ENCODE results near the gene WWP2. TPM values are rescaled to one million over a fixed set of nuclear protein-coding genes. Genes with fewer than 3 reads are reported as not detected.
"Not testable (repeated sequence)": the region's sequence is repeated elsewhere in the genome, so short reads cannot be mapped to it uniquely, and the experiment has no call there.

Gene WWP2
- total RNA-seq, 1 donor from 2014 or later: 76.6 TPM

- intact Hi-C loops (cut with micrococcal nuclease): no loop called here
These were observed 16.9 kb upstream of the WWP2 start for GRCh38 chr16:69745232-69745612.

DNA sequence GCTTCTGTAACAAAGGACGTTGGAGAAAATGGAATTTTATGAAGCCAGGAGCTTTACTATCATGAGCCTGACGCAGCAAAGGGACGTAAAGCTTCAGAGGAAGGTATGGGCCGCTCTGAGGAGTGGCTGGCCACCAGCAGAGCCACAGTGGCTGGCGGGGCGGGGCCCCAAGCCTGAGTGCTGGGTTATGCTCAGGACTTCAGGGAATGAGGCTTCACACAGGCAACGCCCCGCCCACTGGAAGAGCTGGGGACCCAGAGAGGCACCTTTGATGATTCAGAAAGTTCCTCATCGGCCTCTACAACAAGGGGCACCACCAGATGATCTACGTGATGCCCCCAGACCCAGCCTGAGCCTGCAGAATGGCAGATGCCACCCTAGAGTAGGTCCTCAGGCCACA is 16.2 kb upstream of the WWP2 start:
- intact Hi-C loops (cut with micrococcal nuclease): no loop called here

DNA sequence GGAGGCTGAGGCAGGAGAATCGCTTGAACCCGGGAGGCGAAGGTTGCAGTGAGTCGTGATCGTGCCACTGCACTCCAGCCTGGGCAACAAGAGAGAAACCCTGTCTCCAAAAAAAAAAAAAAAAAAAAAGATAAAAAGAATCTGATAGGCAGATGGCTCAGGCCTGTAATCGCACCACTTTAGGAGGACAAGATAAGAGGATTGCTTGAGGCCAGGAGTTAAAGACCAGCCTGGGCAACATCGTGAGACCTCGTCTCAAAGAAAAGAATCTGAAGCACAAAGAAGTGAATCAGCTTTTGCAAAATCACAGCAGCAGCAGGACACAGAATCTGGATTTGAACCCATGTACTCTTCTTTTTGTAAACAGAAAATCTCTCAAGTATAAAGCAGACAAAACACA is 15.0 kb upstream of the WWP2 start:
- intact Hi-C loops (cut with micrococcal nuclease): no loop called here

DNA sequence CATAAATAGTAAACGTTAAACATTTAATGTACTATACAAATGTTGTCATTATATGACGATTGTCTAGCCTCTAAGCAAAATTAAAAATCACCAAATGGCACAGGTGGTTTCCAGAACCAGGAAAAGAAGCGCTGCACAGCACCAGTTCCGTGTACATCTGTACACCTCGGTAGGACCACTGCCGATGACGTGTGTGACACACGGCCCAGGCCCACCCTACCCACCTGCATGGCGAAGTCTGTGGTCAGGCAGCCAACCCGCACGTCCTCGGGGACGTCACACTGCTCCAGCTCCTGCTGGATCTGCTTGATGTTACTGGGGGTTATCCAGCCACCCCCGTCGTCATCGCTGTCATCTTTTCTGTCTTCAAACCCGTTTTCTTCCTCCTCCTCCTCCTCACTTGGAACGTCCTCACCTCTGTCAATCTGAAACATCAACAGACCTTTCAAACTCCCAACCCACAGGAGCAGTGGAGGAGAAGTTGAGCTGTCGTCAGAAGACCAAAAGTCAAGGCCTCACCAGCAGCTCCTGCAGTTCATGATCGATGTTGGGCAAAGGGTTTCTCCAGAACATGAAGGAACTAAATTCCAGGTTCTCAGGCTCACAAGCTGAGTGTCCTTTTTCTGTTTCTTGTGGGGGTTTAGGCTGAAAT is 13.3 kb upstream of the WWP2 start:
- intact Hi-C loops (cut with micrococcal nuclease): no loop called here

DNA sequence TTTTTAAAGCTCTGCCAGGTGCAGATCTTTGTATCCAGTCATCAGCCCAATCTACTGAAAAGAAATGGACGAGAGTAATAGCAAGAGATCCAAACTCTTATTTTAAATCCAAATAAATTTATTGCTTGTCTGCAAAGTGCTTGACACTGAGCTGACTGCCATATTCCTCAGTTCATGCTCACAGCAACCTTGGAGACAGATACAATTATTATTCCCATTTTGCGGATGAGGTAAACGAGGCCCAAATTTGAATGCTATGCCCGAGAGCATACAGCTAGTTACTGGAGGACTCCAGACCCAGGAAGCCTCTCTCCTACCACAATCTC is 8.0 kb upstream of the WWP2 start:
- intact Hi-C loops (cut with micrococcal nuclease): loop anchor here (1.0 to 2.0 kb wide), 10 partner anchors 8 to 443 kb away; partner anchors contain the start of genes COG8, CYB5B, NFAT5 and NIP7

GRCh38 chr16:69754469-69755310 is 7.4 kb upstream of the WWP2 start, which contains the start of gene NOB1:
NOB1 (minus strand) TSS chr16:69754926; CDS start chr16:69754910, 16 bp downstream.
- intact Hi-C loops (cut with micrococcal nuclease): loop anchor here (1.0 to 2.0 kb wide), 10 partner anchors 8 to 443 kb away; partner anchors contain the start of genes COG8, CYB5B, NFAT5 and NIP7

DNA sequence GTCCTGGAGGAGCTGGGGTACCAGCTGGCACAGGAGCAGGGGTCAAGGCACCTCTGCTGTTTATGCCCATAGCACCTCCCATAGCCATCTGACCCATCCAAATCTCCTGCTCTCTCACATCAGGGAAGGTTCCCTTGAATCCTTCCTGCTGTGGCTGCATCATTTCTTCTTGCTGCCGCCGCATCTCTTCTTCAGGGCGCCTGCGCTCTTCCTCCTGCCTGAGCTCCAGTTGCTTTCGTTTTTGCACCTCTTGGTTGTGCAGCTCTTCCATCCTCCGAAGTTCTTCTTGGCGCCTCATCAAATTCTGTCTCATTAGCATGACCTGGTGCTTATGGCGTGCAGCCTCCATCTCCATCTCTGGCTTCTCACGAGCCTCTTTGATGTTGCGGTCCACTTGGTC is 5.4 kb upstream of the WWP2 start:
- intact Hi-C loops (cut with micrococcal nuclease): no loop called here

DNA sequence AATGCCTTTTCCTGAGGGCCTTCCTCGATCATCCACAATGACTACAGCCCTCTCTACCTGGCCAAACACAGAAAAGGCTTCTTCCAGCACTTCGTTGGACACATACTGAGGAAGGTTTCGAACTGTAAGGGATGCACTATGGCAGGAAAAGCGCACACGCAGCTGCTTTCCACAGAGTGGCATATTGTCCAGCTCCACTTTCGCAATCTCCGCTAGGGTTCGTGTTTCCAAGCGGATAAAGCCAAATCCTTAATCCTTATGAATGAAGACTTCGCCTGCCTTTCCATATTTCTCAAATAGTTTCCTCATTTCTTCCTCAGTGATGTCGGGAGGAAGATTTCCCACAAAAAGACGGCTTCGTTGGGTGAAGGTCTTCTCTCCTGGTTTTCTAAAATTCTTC is 4.8 kb upstream of the WWP2 start:
- intact Hi-C loops (cut with micrococcal nuclease): not testable (repeated sequence)

- intact Hi-C loops (cut with micrococcal nuclease): loop anchor here (1.0 to 5.0 kb wide), 7 partner anchors 9 to 760 kb away; partner anchors contain the start of genes CHTF8, COG4, COG8 and NIP7
These were observed 874 bp downstream of the WWP2 start for GRCh38 chr16:69762814-69763598.

DNA sequence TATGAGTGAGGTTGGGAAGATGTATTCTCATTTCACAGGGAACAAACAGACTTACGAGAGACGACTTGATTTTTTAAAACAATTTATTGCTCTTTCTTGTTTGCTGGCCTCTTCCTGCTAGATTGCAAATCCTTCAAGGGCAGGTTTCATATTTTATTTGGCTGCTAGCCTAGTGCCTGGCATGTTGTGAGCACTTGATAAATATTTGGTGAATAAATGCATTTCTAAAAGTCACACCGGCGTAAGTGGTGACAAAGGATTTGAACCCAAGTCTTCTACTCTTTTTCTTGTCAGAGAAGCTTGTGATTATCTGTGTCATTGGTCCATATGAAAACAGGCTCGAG is 1.4 kb downstream of the WWP2 start:
- intact Hi-C loops (cut with micrococcal nuclease): loop anchor here (1.0 to 5.0 kb wide), 4 partner anchors 425 to 760 kb away; partner anchors contain the start of genes CHTF8, COG4, COG8 and NIP7

- intact Hi-C loops (cut with micrococcal nuclease): no loop called here
These were observed 5.5 kb downstream of the WWP2 start for GRCh38 chr16:69767459-69768229.

DNA sequence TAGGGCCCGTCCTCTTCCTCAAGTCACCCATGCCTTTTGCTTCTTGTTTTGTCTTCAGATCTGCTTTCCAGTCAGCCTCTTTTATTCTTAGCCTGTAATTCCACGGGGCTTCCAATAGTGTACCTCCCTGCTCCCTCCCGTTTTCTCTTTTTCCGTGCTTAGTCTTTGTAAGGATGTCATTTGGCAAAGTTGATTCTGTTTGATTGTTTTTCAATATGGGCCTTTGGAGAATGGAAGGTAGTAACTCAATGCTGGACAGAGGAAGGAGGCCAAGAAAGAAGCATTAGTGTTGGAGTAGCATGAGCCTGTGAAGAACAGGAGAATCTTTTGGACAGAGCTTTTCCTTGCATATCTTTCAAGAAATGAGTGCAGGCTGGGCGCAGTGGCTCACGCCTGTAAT is 6.5 kb downstream of the WWP2 start:
- intact Hi-C loops (cut with micrococcal nuclease): no loop called here

DNA sequence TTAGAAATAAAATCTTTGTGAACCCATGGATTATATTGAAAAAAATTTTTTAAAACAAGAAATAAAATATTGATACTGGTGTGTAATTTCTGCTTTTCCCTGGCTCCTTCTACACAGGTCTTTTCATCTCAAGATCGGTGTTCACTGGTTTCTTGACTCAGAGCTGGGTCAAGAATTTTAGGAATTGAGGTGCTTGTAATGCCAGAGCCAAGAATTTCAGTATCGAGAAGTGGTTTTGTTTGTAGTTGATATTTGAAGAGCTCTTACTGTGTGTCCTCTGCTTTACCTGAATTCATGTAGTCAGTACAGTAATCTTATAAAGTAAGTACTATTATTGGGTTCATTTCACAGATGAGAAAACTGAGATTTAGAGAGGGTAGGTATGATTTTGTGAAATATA is 7.3 kb downstream of the WWP2 start:
- intact Hi-C loops (cut with micrococcal nuclease): no loop called here

- intact Hi-C loops (cut with micrococcal nuclease): no loop called here
These were observed 9.5 kb downstream of the WWP2 start for GRCh38 chr16:69771651-69771967.

- intact Hi-C loops (cut with micrococcal nuclease): no loop called here
These were observed 11.3 kb downstream of the WWP2 start for GRCh38 chr16:69773260-69773947.

DNA sequence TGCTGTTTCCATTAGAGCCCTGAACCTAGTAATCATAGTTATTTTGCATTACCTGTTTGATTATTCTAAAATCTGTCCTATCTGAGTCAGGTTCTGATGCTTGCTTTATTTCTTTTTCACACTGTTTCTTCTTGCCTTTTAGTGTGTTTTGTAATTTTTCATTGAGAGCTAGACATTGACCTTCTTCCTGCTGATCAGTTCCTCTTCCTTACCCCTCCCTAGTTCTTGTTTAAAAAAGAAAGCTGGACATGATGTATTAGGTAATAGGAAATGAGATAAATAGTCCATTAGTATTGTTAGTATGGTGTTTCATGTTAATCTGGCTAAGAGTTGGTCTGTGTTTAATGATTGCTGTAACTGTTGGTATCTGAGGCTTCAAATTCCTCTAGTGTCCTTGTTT is 13.4 kb downstream of the WWP2 start:
- intact Hi-C loops (cut with micrococcal nuclease): no loop called here

GRCh38 chr16:69779724-69780123 is 17.6 kb downstream of the WWP2 start:
- intact Hi-C loops (cut with micrococcal nuclease): no loop called here

- intact Hi-C loops (cut with micrococcal nuclease): no loop called here
These were observed 19.0 kb downstream of the WWP2 start for GRCh38 chr16:69781118-69781517.

GRCh38 chr16:69784586-69784985 is 22.5 kb downstream of the WWP2 start:
- intact Hi-C loops (cut with micrococcal nuclease): no loop called here

DNA sequence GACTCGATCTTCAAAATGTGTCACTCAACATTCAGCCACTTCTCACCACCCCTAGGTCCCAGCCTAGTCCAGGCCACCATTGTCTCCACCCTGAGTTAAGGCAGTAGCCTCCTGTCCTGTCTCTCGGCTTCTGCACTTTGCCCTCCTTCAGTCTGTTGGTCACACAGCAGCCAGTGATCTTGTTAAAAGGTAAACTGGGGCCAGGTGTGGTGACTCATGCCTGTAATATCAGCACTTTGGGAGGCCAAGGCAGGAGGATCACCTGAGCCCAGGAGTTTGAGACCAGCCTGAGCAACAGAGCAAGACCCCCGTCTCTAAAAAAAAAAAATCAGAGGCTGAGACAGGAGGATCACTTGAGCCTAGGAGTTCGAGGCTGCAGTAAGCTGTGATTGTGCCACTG is 25.8 kb downstream of the WWP2 start:
- intact Hi-C loops (cut with micrococcal nuclease): no loop called here

- intact Hi-C loops (cut with micrococcal nuclease): not testable (repeated sequence)
These were observed 29.3 kb downstream of the WWP2 start for GRCh38 chr16:69791391-69791847.
